HG02943 (cell line): Measurements from ENCODE around the gene ZFP2.
"Not testable (repeated sequence)": the region's sequence is repeated elsewhere in the genome, so short reads cannot be mapped to it uniquely, and the experiment has no call there.

Source experiments
- ATAC-seq: cut with Tn5 transposase; IDR thresholded peaks from one replicate; pipeline ENCODE4 v1.9.1; 2021; ENCODE audit warnings: mild to moderate bottlenecking, low read depth, moderate library complexity; ENCODE audit not compliant: unreplicated experiment

ZFP2 gene

GRCh38 chr5:178895615-178896571 lies at the start of gene ZFP2:
Gene ZFP2, plus strand, starts transcription at chr5:178895913. Its CDS starts 35,401 bp downstream, at chr5:178931314.
- ATAC-seq: no peak

GRCh38 chr5:178849316-178849715 lies 46.4 kb upstream of the ZFP2 start:
- ATAC-seq: no peak

GRCh38 chr5:178851951-178852350 lies 43.8 kb upstream of the ZFP2 start:
- ATAC-seq: no peak

DNA sequence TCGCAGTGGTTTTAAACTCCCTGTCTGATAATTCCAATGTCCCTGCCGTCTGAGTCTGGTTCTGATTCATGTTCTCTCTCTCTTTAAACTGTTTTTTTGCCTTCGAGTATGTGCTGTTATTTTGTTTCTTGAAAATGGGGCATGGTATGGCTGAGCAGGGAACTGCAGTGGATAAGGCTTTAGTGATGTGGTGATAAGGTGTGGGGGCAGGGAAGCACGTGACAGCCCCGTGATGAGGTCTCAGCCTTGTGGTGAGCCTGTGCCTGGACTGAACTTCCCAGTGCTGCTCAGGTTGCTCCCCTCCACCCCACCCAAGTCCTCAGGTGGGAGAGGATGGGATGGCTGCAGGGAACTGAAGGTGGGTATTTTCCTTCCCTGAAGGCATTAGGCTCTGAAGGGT lies 41.4 kb upstream of the ZFP2 start:
- ATAC-seq: no peak

- ATAC-seq: peak; percentile 97
These were observed 35.8 kb upstream of the ZFP2 start, which contains the start of gene ZNF354B for GRCh38 chr5:178859625-178860521. Gene ZNF354B, plus strand, starts transcription at chr5:178859953. Its CDS starts 1,095 bp downstream, at chr5:178861048.

DNA sequence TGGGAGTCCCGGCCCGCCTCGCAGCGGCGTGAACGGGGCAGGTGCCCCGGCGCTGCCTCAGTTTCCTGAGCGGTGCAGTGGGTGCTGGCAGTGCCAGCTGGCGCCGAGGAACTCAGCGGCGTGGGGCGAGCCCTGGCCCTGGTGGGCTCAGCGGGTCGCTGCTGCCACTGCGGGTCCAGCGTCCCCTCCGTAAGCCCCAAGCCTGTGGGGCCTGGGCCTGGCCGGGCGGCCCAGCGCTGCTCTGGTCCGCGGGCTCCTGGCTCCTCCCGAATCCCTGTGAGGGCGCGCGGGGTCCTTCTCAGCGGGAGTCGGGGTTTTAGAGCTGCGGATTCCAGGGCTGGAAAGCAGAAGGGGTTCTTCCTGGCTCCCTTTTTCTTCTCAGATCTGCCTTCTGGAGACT lies 35.1 kb upstream of the ZFP2 start:
- not testable (repeated sequence) for ATAC-seq

DNA sequence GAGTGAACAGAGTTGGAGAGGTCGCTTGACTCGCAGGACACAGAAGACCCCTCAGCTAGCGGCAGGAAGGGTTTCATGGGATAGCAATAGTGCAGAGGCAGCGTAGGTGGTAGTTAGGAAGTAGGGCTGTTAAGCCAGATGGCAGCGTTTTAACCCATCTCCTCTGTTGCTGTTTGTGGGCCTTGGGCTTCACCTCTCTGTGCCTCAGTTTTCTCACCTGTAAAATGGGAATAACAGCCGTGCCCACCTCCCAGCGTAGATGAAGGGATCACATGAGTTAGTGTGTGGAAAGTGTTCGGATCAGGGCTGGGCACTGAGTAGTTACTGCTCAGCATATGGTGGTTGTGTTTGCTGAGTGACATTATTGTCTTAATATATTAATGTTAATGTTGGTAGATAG lies 34.1 kb upstream of the ZFP2 start:
- no peak for ATAC-seq

DNA sequence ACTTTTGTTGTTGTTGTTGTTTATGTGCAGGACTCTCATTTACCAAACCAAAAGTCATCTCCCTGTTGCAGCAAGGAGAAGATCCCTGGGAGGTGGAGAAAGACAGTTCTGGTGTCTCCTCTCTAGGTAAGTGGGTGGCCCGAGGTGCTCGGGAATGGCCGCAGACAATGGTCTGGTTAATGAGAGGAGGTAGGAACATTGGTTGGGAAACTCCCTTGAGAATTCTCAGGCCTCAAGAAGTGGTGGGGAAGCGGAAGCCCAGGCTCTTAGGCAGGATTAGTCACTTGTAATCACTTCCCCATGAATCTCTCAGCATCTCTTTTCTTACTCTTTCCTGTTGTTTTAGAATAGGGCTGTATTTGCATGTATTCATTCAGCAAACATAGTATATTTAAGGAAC lies 28.8 kb upstream of the ZFP2 start:
- ATAC-seq: no peak

DNA sequence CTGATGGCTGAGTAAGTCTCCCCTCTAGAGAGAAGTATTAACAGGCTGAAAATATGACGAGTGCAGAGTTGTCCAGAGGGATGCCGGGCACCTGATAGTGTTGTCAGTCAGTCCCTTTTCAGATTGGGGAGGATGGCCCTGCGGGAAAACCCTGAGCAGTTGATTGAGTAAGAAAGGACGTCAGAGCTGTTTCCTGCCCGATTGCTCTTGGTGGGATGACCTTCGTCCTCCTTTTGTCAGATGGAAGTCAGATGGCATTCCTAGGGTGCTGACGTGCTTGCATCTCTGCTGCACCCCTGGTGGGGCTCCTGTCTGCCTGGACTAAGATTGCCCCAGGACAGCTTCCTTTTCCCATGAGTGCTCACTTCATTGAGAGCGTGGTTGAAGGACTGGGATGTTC lies 26.1 kb upstream of the ZFP2 start:
- no peak for ATAC-seq

- ATAC-seq: no peak
These were observed 25.3 kb upstream of the ZFP2 start for GRCh38 chr5:178870411-178870810.

GRCh38 chr5:178872302-178872701 lies 23.4 kb upstream of the ZFP2 start:
- ATAC-seq: no peak

DNA sequence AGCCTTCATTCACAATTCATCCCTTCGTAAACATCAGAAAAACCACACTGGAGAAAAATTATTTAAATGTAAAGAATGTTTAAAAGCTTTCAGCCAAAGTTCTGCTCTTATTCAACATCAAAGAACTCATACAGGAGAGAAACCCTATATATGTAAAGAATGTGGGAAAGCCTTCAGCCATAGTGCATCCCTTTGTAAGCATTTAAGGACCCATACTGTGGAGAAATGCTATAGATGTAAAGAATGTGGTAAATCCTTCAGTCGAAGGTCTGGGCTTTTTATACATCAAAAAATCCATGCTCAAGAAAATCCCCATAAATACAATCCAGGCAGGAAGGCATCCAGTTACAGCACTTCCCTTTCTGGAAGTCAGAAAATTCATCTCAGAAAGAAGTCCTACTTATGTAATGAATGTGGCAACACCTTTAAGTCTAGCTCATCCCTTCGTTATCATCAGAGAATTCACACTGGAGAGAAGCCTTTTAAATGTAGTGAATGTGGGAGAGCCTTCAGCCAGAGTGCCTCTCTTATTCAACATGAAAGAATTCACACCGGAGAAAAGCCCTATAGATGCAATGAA lies 12.5 kb upstream of the ZFP2 start:
- not testable (repeated sequence) for ATAC-seq

DNA sequence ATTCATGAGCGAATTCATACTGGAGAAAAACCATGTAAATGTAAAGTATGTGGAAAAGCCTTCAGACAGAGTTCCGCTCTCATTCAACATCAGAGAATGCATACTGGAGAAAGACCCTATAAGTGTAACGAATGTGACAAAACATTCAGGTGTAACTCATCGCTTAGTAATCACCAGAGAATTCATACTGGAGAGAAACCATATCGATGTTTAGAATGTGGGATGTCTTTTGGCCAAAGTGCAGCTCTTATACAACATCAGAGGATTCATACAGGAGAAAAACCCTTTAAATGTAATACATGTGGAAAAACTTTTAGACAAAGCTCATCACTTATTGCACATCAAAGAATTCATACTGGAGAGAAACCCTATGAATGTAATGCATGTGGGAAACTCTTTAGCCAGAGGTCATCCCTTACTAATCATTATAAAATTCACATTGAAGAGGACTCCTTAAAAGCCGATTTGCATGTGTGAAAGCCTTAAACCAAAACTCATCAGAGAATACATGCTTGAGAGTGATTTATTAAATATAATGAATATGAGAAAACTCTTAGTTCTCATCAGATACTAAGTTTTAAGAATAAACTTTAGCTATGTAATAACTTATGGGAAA lies 11.8 kb upstream of the ZFP2 start:
- no peak for ATAC-seq

DNA sequence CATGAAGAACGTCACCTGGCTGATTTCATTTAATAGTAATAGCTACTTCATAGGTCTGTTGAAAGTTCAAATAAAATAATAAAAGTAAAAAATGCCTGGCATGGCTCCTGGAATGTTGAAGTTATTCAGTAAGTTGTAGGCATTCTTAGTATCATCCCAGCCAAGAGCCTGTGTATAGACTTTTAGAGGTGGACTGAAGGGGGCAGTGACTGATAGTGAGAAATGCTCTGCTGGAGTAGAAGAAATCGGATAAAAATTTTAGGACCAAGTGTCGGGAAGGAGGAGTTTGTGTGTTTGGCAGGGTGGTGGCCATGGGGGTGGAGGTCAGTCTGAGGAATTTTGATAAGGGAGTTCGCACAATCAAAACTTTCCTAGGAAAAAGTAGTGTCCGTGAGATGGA lies 3.6 kb downstream of the ZFP2 start:
- no peak for ATAC-seq

DNA sequence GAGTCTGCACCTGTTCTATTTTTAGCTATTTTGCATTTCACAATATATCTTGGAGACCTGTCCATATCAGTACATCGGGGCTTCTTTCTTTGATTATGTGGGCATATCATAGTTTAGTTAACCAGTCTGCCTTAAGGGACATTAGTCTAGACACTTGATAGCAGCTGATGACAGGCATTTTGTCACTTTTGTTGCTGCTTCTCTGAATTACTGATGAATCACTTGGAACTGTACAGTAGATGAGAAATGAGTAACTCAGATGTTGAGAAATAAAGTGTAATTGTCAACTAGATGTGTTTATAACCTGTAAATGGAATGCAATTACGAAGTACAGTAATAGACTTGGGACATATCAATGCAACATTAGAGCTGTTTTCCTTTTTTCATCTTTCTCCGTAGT lies 7.1 kb downstream of the ZFP2 start:
- no peak for ATAC-seq

GRCh38 chr5:178931846-178932760 lies 36.4 kb downstream of the ZFP2 start:
- no peak for ATAC-seq

DNA sequence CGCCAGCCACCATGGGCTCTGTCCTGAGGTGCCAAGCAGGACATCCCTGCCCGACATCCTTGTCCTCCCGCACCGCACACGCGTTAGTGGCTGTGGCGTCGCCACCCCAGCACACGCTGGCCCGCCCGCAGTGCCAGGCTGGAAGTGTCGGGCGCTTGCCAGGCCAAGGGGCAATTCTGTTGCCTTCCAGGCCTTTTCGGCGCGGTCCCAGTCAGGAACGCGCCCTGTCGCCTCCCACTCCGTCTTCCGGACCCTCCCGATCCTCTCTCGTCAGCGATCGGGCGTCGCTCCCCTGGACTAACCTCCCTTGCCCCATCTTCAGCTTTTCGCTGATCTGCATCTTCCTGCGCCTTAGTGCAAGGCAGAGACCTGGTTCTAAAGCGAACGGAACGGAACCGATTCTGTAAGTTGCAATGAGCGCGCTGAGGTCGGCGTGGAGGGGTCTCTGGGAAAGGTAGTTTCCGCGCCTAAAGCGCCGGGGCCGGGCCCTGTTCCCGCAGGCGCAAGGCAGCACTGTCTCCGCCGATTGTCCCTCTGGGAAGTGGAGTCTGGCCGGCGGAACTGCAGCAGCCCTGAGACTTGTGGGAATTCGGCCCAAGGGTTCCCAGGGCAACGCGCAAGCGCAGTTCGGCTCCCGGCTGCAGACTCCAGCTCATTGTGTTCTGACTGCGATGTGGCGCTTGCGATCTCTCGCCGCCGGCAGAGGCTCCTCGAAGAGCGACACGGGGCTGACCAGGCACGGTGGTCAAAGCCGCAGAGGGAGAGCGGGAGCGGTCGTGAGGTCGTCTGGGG lies 45.1 kb downstream of the ZFP2 start, which contains the start of gene ZNF454:
TSS of gene ZNF454 (plus strand) at position 630 of the 792 bp plus-strand sequence. CDS start 1,594 bp downstream, outside the sequence.
- ATAC-seq: no peak

GRCh38 chr5:178941361-178941760 lies 45.6 kb downstream of the ZFP2 start:
- ATAC-seq: no peak
